ENCODE measurements around the gene EHMT1.

The EHMT1 gene

GRCh38 chr9:137797206-137798120 lies 178.7 kb downstream of the EHMT1 start:
- Histone ChIP-seq H3K27ac (ENCODE audit: low read depth, low read length) (no peak overlapping the region), H3K4me3 (ENCODE audit: low read depth, low read length) (no peak overlapping the region), H3K4me1 (ENCODE audit: control insufficient read depth, insufficient read depth, low read length, unreplicated experiment) (no peaks in the 10 kb centered on the region), H2AFZ (ENCODE audit: low read length, unreplicated experiment) (no peak overlapping the region), H3K36me3 (ENCODE audit: insufficient read depth, low read length) (peaks cover under 1% of the 10 kb centered on the region; the same call in 1 of the 2 replicates), H3K27me3 (ENCODE audit: insufficient read depth, low read length) (no peaks in the 10 kb centered on the region), H3K79me2 (ENCODE audit: control insufficient read depth, insufficient read depth, low read length, unreplicated experiment) (no peaks in the 10 kb centered on the region)

GRCh38 chr9:137798142-137798541 lies 179.3 kb downstream of the EHMT1 start:
- Histone ChIP-seq H3K27ac (ENCODE audit: low read depth, low read length) (no peak overlapping the region), H2AFZ (ENCODE audit: low read length, unreplicated experiment) (no peak overlapping the region), H3K4me1 (ENCODE audit: control insufficient read depth, insufficient read depth, low read length, unreplicated experiment) (no peaks in the 10 kb centered on the region), H3K4me3 (ENCODE audit: low read depth, low read length) (no peak overlapping the region), H3K79me2 (ENCODE audit: control insufficient read depth, insufficient read depth, low read length, unreplicated experiment) (no peaks in the 10 kb centered on the region), H3K27me3 (ENCODE audit: insufficient read depth, low read length) (no peaks in the 10 kb centered on the region), H3K36me3 (ENCODE audit: insufficient read depth, low read length) (peaks cover 7% of the 10 kb centered on the region; the same call in 1 of the 2 replicates)

- Histone ChIP-seq H3K4me3 (ENCODE audit: low read depth, low read length) (no peak overlapping the region), H3K27me3 (ENCODE audit: insufficient read depth, low read length) (no peaks in the 10 kb centered on the region), H3K36me3 (ENCODE audit: insufficient read depth, low read length) (peaks cover 12% of the 10 kb centered on the region; the same call in 1 of the 2 replicates)
Observed at GRCh38 chr9:137798901-137799629, 180.3 kb downstream of the EHMT1 start.

GRCh38 chr9:137799630-137799983 lies 180.8 kb downstream of the EHMT1 start:
- no peak overlapping the region for H3K4me3 ChIP-seq (ENCODE audit: low read depth, low read length)
- H3K27me3 ChIP-seq (ENCODE audit: insufficient read depth, low read length), result no peaks in the 10 kb centered on the region
- H3K4me1 ChIP-seq (ENCODE audit: control insufficient read depth, insufficient read depth, low read length, unreplicated experiment), result no peaks in the 10 kb centered on the region
- no peaks in the 10 kb centered on the region for H3K79me2 ChIP-seq (ENCODE audit: control insufficient read depth, insufficient read depth, low read length, unreplicated experiment)
- H2AFZ ChIP-seq (ENCODE audit: low read length, unreplicated experiment), result no peak overlapping the region
- H3K27ac ChIP-seq (ENCODE audit: low read depth, low read length), result no peak overlapping the region
- peaks cover 17% of the 10 kb centered on the region; the same call in 1 of the 2 replicates for H3K36me3 ChIP-seq (ENCODE audit: insufficient read depth, low read length)

More at GRCh38 chr9:137798901-137799629, 180.3 kb downstream of the EHMT1 start:
- H2AFZ ChIP-seq (ENCODE audit: low read length, unreplicated experiment), result no peak overlapping the region
- H3K79me2 ChIP-seq (ENCODE audit: control insufficient read depth, insufficient read depth, low read length, unreplicated experiment), result no peaks in the 10 kb centered on the region
- no peaks in the 10 kb centered on the region for H3K4me1 ChIP-seq (ENCODE audit: control insufficient read depth, insufficient read depth, low read length, unreplicated experiment)
- H3K27ac ChIP-seq (ENCODE audit: low read depth, low read length), result no peak overlapping the region

GRCh38 chr9:137800196-137801022 lies 181.6 kb downstream of the EHMT1 start:
- Histone ChIP-seq H3K4me1 (ENCODE audit: control insufficient read depth, insufficient read depth, low read length, unreplicated experiment) (no peaks in the 10 kb centered on the region), H3K36me3 (ENCODE audit: insufficient read depth, low read length) (peaks cover 25% of the 10 kb centered on the region; the same call in 1 of the 2 replicates)

GRCh38 chr9:137801023-137801319 lies 182.2 kb downstream of the EHMT1 start:
- H3K36me3 ChIP-seq (ENCODE audit: insufficient read depth, low read length), result peaks cover 25% of the 10 kb centered on the region; the same call in 1 of the 2 replicates
- H3K4me3 ChIP-seq (ENCODE audit: low read depth, low read length), result no peak overlapping the region
- H3K27me3 ChIP-seq (ENCODE audit: insufficient read depth, low read length), result no peaks in the 10 kb centered on the region
- no peak overlapping the region for H3K27ac ChIP-seq (ENCODE audit: low read depth, low read length)
- no peak overlapping the region for H2AFZ ChIP-seq (ENCODE audit: low read length, unreplicated experiment)
- no peaks in the 10 kb centered on the region for H3K4me1 ChIP-seq (ENCODE audit: control insufficient read depth, insufficient read depth, low read length, unreplicated experiment)
- no peaks in the 10 kb centered on the region for H3K79me2 ChIP-seq (ENCODE audit: control insufficient read depth, insufficient read depth, low read length, unreplicated experiment)

More at GRCh38 chr9:137800196-137801022, 181.6 kb downstream of the EHMT1 start:
- Histone ChIP-seq H3K4me3 (ENCODE audit: low read depth, low read length) (no peak overlapping the region), H3K79me2 (ENCODE audit: control insufficient read depth, insufficient read depth, low read length, unreplicated experiment) (no peaks in the 10 kb centered on the region), H3K27me3 (ENCODE audit: insufficient read depth, low read length) (no peaks in the 10 kb centered on the region), H2AFZ (ENCODE audit: low read length, unreplicated experiment) (no peak overlapping the region), H3K27ac (ENCODE audit: low read depth, low read length) (no peak overlapping the region)

- no peaks in the 10 kb centered on the region for H3K4me1 ChIP-seq (ENCODE audit: control insufficient read depth, insufficient read depth, low read length, unreplicated experiment)
- no peak overlapping the region for H2AFZ ChIP-seq (ENCODE audit: low read length, unreplicated experiment)
- no peak overlapping the region for H3K4me3 ChIP-seq (ENCODE audit: low read depth, low read length)
- peaks cover 25% of the 10 kb centered on the region; the same call in 1 of the 2 replicates for H3K36me3 ChIP-seq (ENCODE audit: insufficient read depth, low read length)
- H3K79me2 ChIP-seq (ENCODE audit: control insufficient read depth, insufficient read depth, low read length, unreplicated experiment), result no peaks in the 10 kb centered on the region
- no peak overlapping the region for H3K27ac ChIP-seq (ENCODE audit: low read depth, low read length)
- H3K27me3 ChIP-seq (ENCODE audit: insufficient read depth, low read length), result no peaks in the 10 kb centered on the region
Observed at GRCh38 chr9:137802021-137802420, 183.2 kb downstream of the EHMT1 start.

GRCh38 chr9:137802521-137803243 lies 183.9 kb downstream of the EHMT1 start:
- Histone ChIP-seq H3K36me3 (ENCODE audit: insufficient read depth, low read length) (peaks cover 26% of the 10 kb centered on the region; the same call in 1 of the 2 replicates), H3K79me2 (ENCODE audit: control insufficient read depth, insufficient read depth, low read length, unreplicated experiment) (no peaks in the 10 kb centered on the region), H3K27ac (ENCODE audit: low read depth, low read length) (no peak overlapping the region), H3K4me1 (ENCODE audit: control insufficient read depth, insufficient read depth, low read length, unreplicated experiment) (no peaks in the 10 kb centered on the region), H2AFZ (ENCODE audit: low read length, unreplicated experiment) (no peak overlapping the region), H3K4me3 (ENCODE audit: low read depth, low read length) (no peak overlapping the region), H3K27me3 (ENCODE audit: insufficient read depth, low read length) (no peaks in the 10 kb centered on the region)

GRCh38 chr9:137804908-137805630 lies 186.3 kb downstream of the EHMT1 start:
- no peaks in the 10 kb centered on the region for H3K27me3 ChIP-seq (ENCODE audit: insufficient read depth, low read length)
- no peaks in the 10 kb centered on the region for H3K79me2 ChIP-seq (ENCODE audit: control insufficient read depth, insufficient read depth, low read length, unreplicated experiment)
- H3K36me3 ChIP-seq (ENCODE audit: insufficient read depth, low read length), result peaks cover 44% of the 10 kb centered on the region
- no peak overlapping the region for H3K27ac ChIP-seq (ENCODE audit: low read depth, low read length)
- no peak overlapping the region for H2AFZ ChIP-seq (ENCODE audit: low read length, unreplicated experiment)
- H3K4me3 ChIP-seq (ENCODE audit: low read depth, low read length), result no peak overlapping the region
- H3K4me1 ChIP-seq (ENCODE audit: control insufficient read depth, insufficient read depth, low read length, unreplicated experiment), result no peaks in the 10 kb centered on the region
